ENCODE measurements around the gene CASD1.

Gene CASD1

GRCh38 chr7:94514140-94514889 lies 4.7 kb downstream of the CASD1 start:
- DNase-seq, result no peak

GRCh38 chr7:94514917-94515316 lies 5.3 kb downstream of the CASD1 start:
- no peak for DNase-seq

- no peak for DNase-seq
These were observed 16.3 kb downstream of the CASD1 start for GRCh38 chr7:94525923-94526322.

GRCh38 chr7:94529516-94529915 lies 19.9 kb downstream of the CASD1 start:
- DNase-seq, result no peak

- DNase-seq, result no peak
These were observed 20.5 kb downstream of the CASD1 start for GRCh38 chr7:94530109-94530508.

GRCh38 chr7:94532676-94533075 lies 23.1 kb downstream of the CASD1 start:
- no peak for DNase-seq

GRCh38 chr7:94540428-94540827 lies 30.8 kb downstream of the CASD1 start:
- DNase-seq, result no peak

GRCh38 chr7:94547126-94547525 lies 37.5 kb downstream of the CASD1 start:
- no peak for DNase-seq

GRCh38 chr7:94556028-94556427 lies 46.4 kb downstream of the CASD1 start:
- no peak for DNase-seq

GRCh38 chr7:94557215-94557614 lies 47.6 kb downstream of the CASD1 start:
- DNase-seq, result no peak

- no peak for DNase-seq
These were observed 50.4 kb downstream of the CASD1 start for GRCh38 chr7:94559972-94560371.

GRCh38 chr7:94561841-94562514 lies 52.4 kb downstream of the CASD1 start:
- DNase-seq, result no peak

- no peak for DNase-seq
These were observed 52.9 kb downstream of the CASD1 start for GRCh38 chr7:94562525-94562924.

- no peak for DNase-seq
These were observed 55.8 kb downstream of the CASD1 start for GRCh38 chr7:94565247-94565894.

- DNase-seq, result no peak
These were observed 57.8 kb downstream of the CASD1 start for GRCh38 chr7:94567396-94567795.

GRCh38 chr7:94571816-94572215 lies 62.2 kb downstream of the CASD1 start:
- no peak for DNase-seq

GRCh38 chr7:94575646-94576045 lies 66.0 kb downstream of the CASD1 start:
- no peak for DNase-seq

- no peak for DNase-seq
These were observed 66.7 kb downstream of the CASD1 start for GRCh38 chr7:94576316-94576715.

- DNase-seq, result no peak
These were observed 67.7 kb downstream of the CASD1 start for GRCh38 chr7:94577357-94577756.

- no peak for DNase-seq
These were observed 69.0 kb downstream of the CASD1 start for GRCh38 chr7:94578614-94579013.

- no peak for DNase-seq
These were observed 69.9 kb downstream of the CASD1 start for GRCh38 chr7:94579470-94579869.

- DNase-seq, result no peak
These were observed 71.0 kb downstream of the CASD1 start for GRCh38 chr7:94580601-94581000.

- no peak for DNase-seq
These were observed 74.5 kb downstream of the CASD1 start for GRCh38 chr7:94584113-94584512.

- no peak for DNase-seq
These were observed 78.5 kb downstream of the CASD1 start for GRCh38 chr7:94588075-94588474.
